ENCODE results near the gene SFXN5. TPM values are rescaled to one million over a fixed set of nuclear protein-coding genes. Genes with fewer than 3 reads are reported as not detected.

The SFXN5 gene
- total RNA-seq, 1 experiment from 2014 or later: 25.9 TPM

DNA sequence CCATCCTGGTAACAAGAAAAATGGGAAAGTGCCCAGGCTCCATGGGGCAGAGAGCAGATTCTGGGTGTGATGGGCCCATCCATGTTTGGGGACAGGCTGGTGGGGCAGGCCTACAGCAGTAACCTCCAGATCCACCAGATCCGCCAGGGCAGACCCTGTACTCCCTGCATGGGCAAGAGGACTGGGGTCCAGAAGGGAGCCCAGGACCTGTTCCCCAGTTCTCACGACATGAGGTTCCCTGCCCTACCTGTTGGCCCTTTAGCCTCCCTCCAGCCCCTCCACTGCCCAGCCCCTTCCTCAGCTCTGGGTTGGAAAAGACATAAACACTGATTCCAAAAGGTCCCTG is 115.5 kb downstream of the SFXN5 start:
- Mint-ChIP-seq H3K9me3 (no peaks in the 10 kb centered on the region), H3K4me1 (peaks cover 46% of the 10 kb centered on the region), H3K36me3 (peaks cover 8% of the 10 kb centered on the region), H3K27ac (no peak overlapping the region), H3K27me3 (ENCODE audit: low read depth) (no peaks in the 10 kb centered on the region; the same call in 1 of the 2 replicates), H3K4me3 (no peak overlapping the region)
- DNase-seq (ENCODE audit: low spot score) (no peak), ATAC-seq (no peak)
- ChIA-PET CTCF (interaction anchor here (1.1 to 1.8 kb wide), 3 partner anchors 18 to 68 kb away, joined by 3 to 6 read pairs (median 4); no protein-coding TSS in a partner anchor), POLR2A (no interaction called here)
- TF ChIP-seq, protein P1, sequence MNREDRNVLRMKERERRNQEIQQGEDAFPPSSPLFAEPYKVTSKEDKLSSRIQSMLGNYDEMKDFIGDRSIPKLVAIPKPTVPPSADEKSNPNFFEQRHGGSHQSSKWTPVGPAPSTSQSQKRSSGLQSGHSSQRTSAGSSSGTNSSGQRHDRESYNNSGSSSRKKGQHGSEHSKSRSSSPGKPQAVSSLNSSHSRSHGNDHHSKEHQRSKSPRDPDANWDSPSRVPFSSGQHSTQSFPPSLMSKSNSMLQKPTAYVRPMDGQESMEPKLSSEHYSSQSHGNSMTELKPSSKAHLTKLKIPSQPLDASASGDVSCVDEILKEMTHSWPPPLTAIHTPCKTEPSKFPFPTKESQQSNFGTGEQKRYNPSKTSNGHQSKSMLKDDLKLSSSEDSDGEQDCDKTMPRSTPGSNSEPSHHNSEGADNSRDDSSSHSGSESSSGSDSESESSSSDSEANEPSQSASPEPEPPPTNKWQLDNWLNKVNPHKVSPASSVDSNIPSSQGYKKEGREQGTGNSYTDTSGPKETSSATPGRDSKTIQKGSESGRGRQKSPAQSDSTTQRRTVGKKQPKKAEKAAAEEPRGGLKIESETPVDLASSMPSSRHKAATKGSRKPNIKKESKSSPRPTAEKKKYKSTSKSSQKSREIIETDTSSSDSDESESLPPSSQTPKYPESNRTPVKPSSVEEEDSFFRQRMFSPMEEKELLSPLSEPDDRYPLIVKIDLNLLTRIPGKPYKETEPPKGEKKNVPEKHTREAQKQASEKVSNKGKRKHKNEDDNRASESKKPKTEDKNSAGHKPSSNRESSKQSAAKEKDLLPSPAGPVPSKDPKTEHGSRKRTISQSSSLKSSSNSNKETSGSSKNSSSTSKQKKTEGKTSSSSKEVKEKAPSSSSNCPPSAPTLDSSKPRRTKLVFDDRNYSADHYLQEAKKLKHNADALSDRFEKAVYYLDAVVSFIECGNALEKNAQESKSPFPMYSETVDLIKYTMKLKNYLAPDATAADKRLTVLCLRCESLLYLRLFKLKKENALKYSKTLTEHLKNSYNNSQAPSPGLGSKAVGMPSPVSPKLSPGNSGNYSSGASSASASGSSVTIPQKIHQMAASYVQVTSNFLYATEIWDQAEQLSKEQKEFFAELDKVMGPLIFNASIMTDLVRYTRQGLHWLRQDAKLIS (CRISPR knock-in tag; IDR thresholded peaks at IDR 0.05; ENCODE audit: borderline replicate concordance): no peak
- TF ChIP-seq RELA (CRISPR knock-in tag; IDR thresholded peaks at IDR 0.05; ENCODE audit: borderline replicate concordance) (no peak), EMX1 (CRISPR knock-in tag; IDR thresholded peaks at IDR 0.05) (no peak), NR2C2 (CRISPR knock-in tag; IDR thresholded peaks at IDR 0.05) (no peak), ZNF416 (CRISPR knock-in tag; IDR thresholded peaks at IDR 0.05) (no peak), NFATC4 (CRISPR knock-in tag; IDR thresholded peaks at IDR 0.05) (no peak), NR1H2 (CRISPR knock-in tag; IDR thresholded peaks at IDR 0.05) (no peak), ATF1 (CRISPR knock-in tag; IDR thresholded peaks at IDR 0.05) (no peak), TEAD4 (CRISPR knock-in tag; IDR thresholded peaks at IDR 0.05) (no peak), TCF7 (CRISPR knock-in tag; IDR thresholded peaks at IDR 0.05; ENCODE audit: low read depth) (no peak)
- TF ChIP-seq, protein P2, sequence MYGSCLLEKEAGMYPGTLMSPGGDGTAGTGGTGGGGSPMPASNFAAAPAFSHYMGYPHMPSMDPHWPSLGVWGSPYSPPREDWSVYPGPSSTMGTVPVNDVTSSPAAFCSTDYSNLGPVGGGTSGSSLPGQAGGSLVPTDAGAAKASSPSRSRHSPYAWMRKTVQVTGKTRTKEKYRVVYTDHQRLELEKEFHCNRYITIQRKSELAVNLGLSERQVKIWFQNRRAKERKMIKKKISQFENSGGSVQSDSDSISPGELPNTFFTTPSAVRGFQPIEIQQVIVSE (CRISPR knock-in tag; IDR thresholded peaks at IDR 0.05; ENCODE audit: borderline replicate concordance): no peak
- TF ChIP-seq, protein P3, sequence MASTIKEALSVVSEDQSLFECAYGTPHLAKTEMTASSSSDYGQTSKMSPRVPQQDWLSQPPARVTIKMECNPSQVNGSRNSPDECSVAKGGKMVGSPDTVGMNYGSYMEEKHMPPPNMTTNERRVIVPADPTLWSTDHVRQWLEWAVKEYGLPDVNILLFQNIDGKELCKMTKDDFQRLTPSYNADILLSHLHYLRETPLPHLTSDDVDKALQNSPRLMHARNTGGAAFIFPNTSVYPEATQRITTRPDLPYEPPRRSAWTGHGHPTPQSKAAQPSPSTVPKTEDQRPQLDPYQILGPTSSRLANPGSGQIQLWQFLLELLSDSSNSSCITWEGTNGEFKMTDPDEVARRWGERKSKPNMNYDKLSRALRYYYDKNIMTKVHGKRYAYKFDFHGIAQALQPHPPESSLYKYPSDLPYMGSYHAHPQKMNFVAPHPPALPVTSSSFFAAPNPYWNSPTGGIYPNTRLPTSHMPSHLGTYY (CRISPR knock-in tag; IDR thresholded peaks at IDR 0.05): no peak
- TF ChIP-seq, protein P4, sequence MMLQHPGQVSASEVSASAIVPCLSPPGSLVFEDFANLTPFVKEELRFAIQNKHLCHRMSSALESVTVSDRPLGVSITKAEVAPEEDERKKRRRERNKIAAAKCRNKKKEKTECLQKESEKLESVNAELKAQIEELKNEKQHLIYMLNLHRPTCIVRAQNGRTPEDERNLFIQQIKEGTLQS (CRISPR knock-in tag; conservative IDR thresholded peaks at IDR 0.05): no peak

DNA sequence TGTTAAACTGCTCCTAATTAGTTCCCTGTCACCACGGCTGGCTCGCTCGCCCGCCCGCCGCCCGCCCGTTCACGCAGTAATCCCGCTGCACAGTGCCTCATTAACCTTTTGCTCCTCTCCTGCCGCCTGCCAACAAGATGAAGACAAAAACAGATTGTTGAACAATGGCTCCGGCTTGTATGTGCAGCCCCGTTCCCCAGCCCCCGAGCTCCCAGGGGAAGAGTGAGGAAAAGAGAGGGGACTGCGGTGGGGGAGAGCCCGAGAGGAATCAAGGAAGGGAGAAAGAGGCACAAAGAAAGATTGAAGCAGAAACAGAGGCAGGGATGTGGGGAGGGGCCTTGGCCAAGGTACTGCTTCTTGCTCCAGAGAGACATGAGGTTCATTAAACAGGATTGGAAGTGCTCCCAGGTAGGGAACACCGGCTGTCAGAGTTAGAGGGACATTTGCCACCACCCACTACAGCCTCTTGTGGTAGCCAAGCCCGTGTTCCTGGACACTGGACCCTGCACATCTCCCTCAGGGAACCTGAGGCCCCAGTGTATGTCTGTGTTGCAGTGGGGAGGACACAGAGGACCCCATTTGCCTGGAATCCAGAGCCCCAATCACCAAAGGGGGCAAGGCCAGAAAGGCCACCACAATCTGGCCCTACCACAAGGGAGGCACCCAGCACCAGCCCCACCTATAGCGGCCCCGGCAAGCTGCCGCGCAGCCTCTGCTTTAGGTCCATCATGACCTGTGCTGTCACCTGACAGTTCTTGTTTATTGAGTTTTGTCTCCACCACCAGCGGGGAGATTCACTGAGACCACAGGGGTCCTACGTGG is 116.1 kb downstream of the SFXN5 start:
- CTCF ChIA-PET: interaction anchor here (1.5 to 6.4 kb wide), 3 partner anchors 61 to 67 kb away, joined by 3 to 150 read pairs (median 6); no protein-coding TSS in a partner anchor
- no peak overlapping the region for H3K4me3 Mint-ChIP-seq
- TF ChIP-seq, protein P5, sequence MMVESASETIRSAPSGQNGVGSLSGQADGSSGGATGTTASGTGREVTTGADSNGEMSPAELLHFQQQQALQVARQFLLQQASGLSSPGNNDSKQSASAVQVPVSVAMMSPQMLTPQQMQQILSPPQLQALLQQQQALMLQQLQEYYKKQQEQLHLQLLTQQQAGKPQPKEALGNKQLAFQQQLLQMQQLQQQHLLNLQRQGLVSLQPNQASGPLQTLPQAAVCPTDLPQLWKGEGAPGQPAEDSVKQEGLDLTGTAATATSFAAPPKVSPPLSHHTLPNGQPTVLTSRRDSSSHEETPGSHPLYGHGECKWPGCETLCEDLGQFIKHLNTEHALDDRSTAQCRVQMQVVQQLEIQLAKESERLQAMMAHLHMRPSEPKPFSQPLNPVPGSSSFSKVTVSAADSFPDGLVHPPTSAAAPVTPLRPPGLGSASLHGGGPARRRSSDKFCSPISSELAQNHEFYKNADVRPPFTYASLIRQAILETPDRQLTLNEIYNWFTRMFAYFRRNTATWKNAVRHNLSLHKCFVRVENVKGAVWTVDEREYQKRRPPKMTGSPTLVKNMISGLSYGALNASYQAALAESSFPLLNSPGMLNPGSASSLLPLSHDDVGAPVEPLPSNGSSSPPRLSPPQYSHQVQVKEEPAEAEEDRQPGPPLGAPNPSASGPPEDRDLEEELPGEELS (CRISPR knock-in tag; IDR thresholded peaks at IDR 0.05): no peak
- no peak for TF ChIP-seq ZBTB21 (CRISPR knock-in tag; IDR thresholded peaks at IDR 0.05; ENCODE audit: borderline replicate concordance)
- no peak for TF ChIP-seq GABPB1 (CRISPR knock-in tag; IDR thresholded peaks at IDR 0.05)
- TF ChIP-seq MYBL2 (CRISPR knock-in tag; IDR thresholded peaks at IDR 0.05): no peak
- TF ChIP-seq SMAD3 (CRISPR knock-in tag; IDR thresholded peaks at IDR 0.05; ENCODE audit: borderline replicate concordance): no peak
- DNase-seq (ENCODE audit: low spot score): no peak
- peaks cover 5% of the 10 kb centered on the region for H3K36me3 Mint-ChIP-seq
- H3K27me3 Mint-ChIP-seq (ENCODE audit: low read depth): no peaks in the 10 kb centered on the region; the same call in 1 of the 2 replicates
- POLR2A ChIA-PET: no interaction called here
- H3K27ac Mint-ChIP-seq: no peak overlapping the region; the same call in 1 of the 2 replicates
- no peaks in the 10 kb centered on the region for H3K9me3 Mint-ChIP-seq
- ATAC-seq: no peak
- peaks cover 45% of the 10 kb centered on the region for H3K4me1 Mint-ChIP-seq
